Mesodermal cell (in vitro differentiated cells): ENCODE data around the gene CFAP410.

Experiments
- H3K27ac ChIP-seq: 2 replicates; pipeline ENCODE4 v1.7.0; 2013; ENCODE audit warnings: mild to moderate bottlenecking, low read depth, low read length, moderate library complexity; ENCODE audit not compliant: severe bottlenecking
- H3K36me3 ChIP-seq: 2 replicates; pipeline ENCODE4 v1.7.1; 2013; ENCODE audit warnings: mild to moderate bottlenecking, low read length, moderate library complexity; ENCODE audit not compliant: control insufficient read depth, insufficient read depth
- H3K4me1 ChIP-seq: one replicate; pipeline ENCODE4 v1.7.1; 2013; ENCODE audit warnings: mild to moderate bottlenecking, low read length; ENCODE audit not compliant: insufficient read depth, control insufficient read depth, poor library complexity, severe bottlenecking
- H3K4me3 ChIP-seq: 2 replicates; pipeline ENCODE4 v1.7.0; 2013; ENCODE audit warnings: low read length, control low read depth, mild to moderate bottlenecking; ENCODE audit not compliant: insufficient read depth, poor library complexity, severe bottlenecking; ENCODE audit errors: extremely low read depth
- H3K9me3 ChIP-seq: 2 replicates; pipeline ENCODE4 v1.7.1; 2013; ENCODE audit warnings: mild to moderate bottlenecking, low read length, moderate library complexity; ENCODE audit not compliant: control insufficient read depth
- WGBS, 2 experiments: methylation state at CpG; one replicate each; pipeline ENCODE4 v1.1.5; 2013; ENCODE audit warnings: missing lambda C conversion rate in 2 of 2; ENCODE audit not compliant: insufficient coverage in 2 of 2; 5-methylcytosine and 5-hydroxymethylcytosine counted together

The CFAP410 gene

GRCh38 chr21:44314128-44314527 lies 25.1 kb downstream of the CFAP410 start:
- Histone ChIP-seq H3K36me3 (peaks cover 37% of the 10 kb centered on the region), H3K4me3 (no peak overlapping the region), H3K27ac (no peak overlapping the region), H3K4me1 (no peaks in the 10 kb centered on the region), H3K9me3 (no peaks in the 10 kb centered on the region)
- 95 to 98% methylated on average over 7 to 11 of the region's 15 CpGs for WGBS, 2 experiments

GRCh38 chr21:44313451-44313850 lies 25.7 kb downstream of the CFAP410 start:
- Histone ChIP-seq H3K4me3 (no peak overlapping the region), H3K4me1 (no peaks in the 10 kb centered on the region), H3K36me3 (peaks cover 37% of the 10 kb centered on the region), H3K27ac (no peak overlapping the region), H3K9me3 (no peaks in the 10 kb centered on the region)
- WGBS, 2 experiments, result 94 to 96% methylated on average over 9 to 13 of the region's 13 CpGs

- no peaks in the 10 kb centered on the region for H3K4me1 ChIP-seq
- no peak overlapping the region for H3K27ac ChIP-seq
- no peak overlapping the region for H3K4me3 ChIP-seq
- WGBS, 2 experiments, result 98% methylated on average over 16 to 19 of the region's 19 CpGs
- peaks cover 43% of the 10 kb centered on the region for H3K36me3 ChIP-seq
- no peaks in the 10 kb centered on the region for H3K9me3 ChIP-seq
Observed at GRCh38 chr21:44312716-44313115, 26.5 kb downstream of the CFAP410 start.

GRCh38 chr21:44312089-44312488 lies 27.1 kb downstream of the CFAP410 start:
- Histone ChIP-seq H3K4me3 (no peak overlapping the region), H3K36me3 (peaks cover 46% of the 10 kb centered on the region), H3K27ac (no peak overlapping the region), H3K9me3 (no peaks in the 10 kb centered on the region), H3K4me1 (peaks cover 2% of the 10 kb centered on the region)
- WGBS, 2 experiments, result 93 to 95% methylated on average over 20 to 22 of the region's 22 CpGs

- Histone ChIP-seq H3K9me3 (no peaks in the 10 kb centered on the region), H3K4me3 (no peak overlapping the region), H3K4me1 (peaks cover 4% of the 10 kb centered on the region), H3K36me3 (peaks cover 38% of the 10 kb centered on the region), H3K27ac (no peak overlapping the region)
- 94 to 95% methylated on average over 21 to 23 of the region's 28 CpGs for WGBS, 2 experiments
Observed at GRCh38 chr21:44310628-44311507, 28.3 kb downstream of the CFAP410 start.

GRCh38 chr21:44306936-44307704 lies 32.1 kb downstream of the CFAP410 start:
- Histone ChIP-seq H3K4me3 (no peak overlapping the region), H3K4me1 (peaks cover 9% of the 10 kb centered on the region), H3K27ac (no peak overlapping the region), H3K9me3 (no peaks in the 10 kb centered on the region), H3K36me3 (peaks cover 26% of the 10 kb centered on the region)
- 93 to 95% methylated on average over 14 to 21 of the region's 21 CpGs for WGBS, 2 experiments

GRCh38 chr21:44305691-44306090 lies 33.5 kb downstream of the CFAP410 start:
- peaks cover 13% of the 10 kb centered on the region for H3K36me3 ChIP-seq
- H3K27ac ChIP-seq, result no peak overlapping the region
- no peak overlapping the region for H3K4me3 ChIP-seq
- WGBS, 2 experiments, result 92 to 94% methylated on average over 8 to 9 of the region's 9 CpGs
- no peaks in the 10 kb centered on the region for H3K9me3 ChIP-seq
- H3K4me1 ChIP-seq, result peaks cover 12% of the 10 kb centered on the region

GRCh38 chr21:44304877-44305293 lies 34.3 kb downstream of the CFAP410 start:
- no peaks in the 10 kb centered on the region for H3K9me3 ChIP-seq
- H3K27ac ChIP-seq, result no peak overlapping the region
- H3K4me1 ChIP-seq, result peaks cover 12% of the 10 kb centered on the region
- peaks cover 9% of the 10 kb centered on the region for H3K36me3 ChIP-seq
- H3K4me3 ChIP-seq, result no peak overlapping the region
- WGBS, 2 experiments, result 84 to 90% methylated on average over 7 of the region's 8 CpGs

- Histone ChIP-seq H3K9me3 (no peaks in the 10 kb centered on the region), H3K4me1 (peaks cover 12% of the 10 kb centered on the region), H3K27ac (no peak overlapping the region), H3K4me3 (no peak overlapping the region), H3K36me3 (peaks cover 9% of the 10 kb centered on the region)
- WGBS, 2 experiments, result 86 to 90% methylated on average over 14 to 16 of the region's 16 CpGs
Observed at GRCh38 chr21:44304011-44304616, 35.1 kb downstream of the CFAP410 start.

GRCh38 chr21:44303490-44303981 lies 35.7 kb downstream of the CFAP410 start:
- no peak overlapping the region for H3K4me3 ChIP-seq
- no peak overlapping the region for H3K27ac ChIP-seq
- peaks cover 12% of the 10 kb centered on the region for H3K4me1 ChIP-seq
- 94 to 95% methylated on average over 10 to 12 of the region's 12 CpGs for WGBS, 2 experiments
- peaks cover 9% of the 10 kb centered on the region for H3K36me3 ChIP-seq
- no peaks in the 10 kb centered on the region for H3K9me3 ChIP-seq
